Right ventricle myocardium inferior (tissue), 1 donor: Measurements from ENCODE around the gene UQCC2. TPM values are rescaled to one million over a fixed set of nuclear protein-coding genes. Genes with fewer than 3 reads are reported as not detected.

ENCODE experiments used
- microRNA-seq: library from miRNA; unstranded; fragments of <30 nt; microRNA quantifications from one replicate; pipeline ENCODE4 v1.2.0, GENCODE V29; 2020
- total RNA-seq: library from RNA; stranded (reverse); fragmentation: NEBNext Ultra II Directional; extraction: Animal tissue kit (Norgen Biotek cat#: 25700); gene quantifications from one replicate; pipeline ENCODE4 v1.2.1, GENCODE V29; 2021
- donor health status: DM: no; HTN: yes; CAD: no; lungs with severe emphysema.

Gene UQCC2
- total RNA-seq, 1 donor from 2014 or later = 215 TPM

Small RNA genes within 50 kb of the gene (microRNA-seq; reads per million reads assigned to microRNA genes)
- gene MIR3934 = 2.9 reads per million

Other genes with a start within 250 kb of the UQCC2 start
- 25.4 TPM for gene BAK1, start 131.4 kb downstream of the UQCC2 start, total RNA-seq
- 8.0 TPM for gene ITPR3, start 90.4 kb downstream of the UQCC2 start, total RNA-seq
- gene IP6K3, start 35.2 kb upstream of the UQCC2 start, total RNA-seq = 47.6 TPM
- 23.2 TPM for gene LEMD2, start 77.4 kb upstream of the UQCC2 start, total RNA-seq
- gene MLN, start 92.3 kb upstream of the UQCC2 start, total RNA-seq = not detected